ENCODE data around the gene GABRG3.

The GABRG3 gene

GRCh38 chr15:27486683-27487647, 516.0 kb downstream of the GABRG3 start:
- H3K4me1 Mint-ChIP-seq (ENCODE audit: low read depth) = no peaks in the 10 kb centered on the region
- no peak overlapping the region for H3K4me3 Mint-ChIP-seq
- no peaks in the 10 kb centered on the region for H3K36me3 Mint-ChIP-seq (ENCODE audit: low read depth)
- no peak overlapping the region for H3K27ac Mint-ChIP-seq
- H3K9me3 Mint-ChIP-seq = peaks cover 25% of the 10 kb centered on the region
- H3K27me3 Mint-ChIP-seq (ENCODE audit: low read depth) = no peaks in the 10 kb centered on the region

GRCh38 chr15:27487846-27488245, 516.9 kb downstream of the GABRG3 start:
- Mint-ChIP-seq H3K36me3 (ENCODE audit: low read depth) (no peaks in the 10 kb centered on the region), H3K4me1 (ENCODE audit: low read depth) (no peaks in the 10 kb centered on the region), H3K9me3 (peaks cover 25% of the 10 kb centered on the region), H3K27me3 (ENCODE audit: low read depth) (no peaks in the 10 kb centered on the region), H3K4me3 (no peak overlapping the region), H3K27ac (no peak overlapping the region)

- H3K27ac Mint-ChIP-seq = no peak overlapping the region
- H3K4me1 Mint-ChIP-seq (ENCODE audit: low read depth) = no peaks in the 10 kb centered on the region
These were observed 520.0 kb downstream of the GABRG3 start for GRCh38 chr15:27490867-27491595.

GRCh38 chr15:27491666-27492621, 521.0 kb downstream of the GABRG3 start:
- H3K4me1 Mint-ChIP-seq (ENCODE audit: low read depth) = no peaks in the 10 kb centered on the region
- no peak overlapping the region for H3K27ac Mint-ChIP-seq
- no peaks in the 10 kb centered on the region for H3K36me3 Mint-ChIP-seq (ENCODE audit: low read depth)
- H3K4me3 Mint-ChIP-seq = no peak overlapping the region
- no peaks in the 10 kb centered on the region for H3K27me3 Mint-ChIP-seq (ENCODE audit: low read depth)
- peaks cover 21% of the 10 kb centered on the region for H3K9me3 Mint-ChIP-seq

More at GRCh38 chr15:27490867-27491595, 520.0 kb downstream of the GABRG3 start:
- Mint-ChIP-seq H3K36me3 (ENCODE audit: low read depth) (no peaks in the 10 kb centered on the region), H3K27me3 (ENCODE audit: low read depth) (no peaks in the 10 kb centered on the region), H3K4me3 (no peak overlapping the region), H3K9me3 (peaks cover 21% of the 10 kb centered on the region)

GRCh38 chr15:27495963-27496459, 525.0 kb downstream of the GABRG3 start:
- no peak overlapping the region for H3K27ac Mint-ChIP-seq
- H3K27me3 Mint-ChIP-seq (ENCODE audit: low read depth) = no peaks in the 10 kb centered on the region
- no peaks in the 10 kb centered on the region for H3K36me3 Mint-ChIP-seq (ENCODE audit: low read depth)
- H3K9me3 Mint-ChIP-seq = peaks cover 25% of the 10 kb centered on the region
- H3K4me1 Mint-ChIP-seq (ENCODE audit: low read depth) = no peaks in the 10 kb centered on the region
- H3K4me3 Mint-ChIP-seq = no peak overlapping the region

GRCh38 chr15:27498700-27499099, 527.7 kb downstream of the GABRG3 start:
- no peaks in the 10 kb centered on the region for H3K4me1 Mint-ChIP-seq (ENCODE audit: low read depth)
- H3K27me3 Mint-ChIP-seq (ENCODE audit: low read depth) = no peaks in the 10 kb centered on the region
- peaks cover 28% of the 10 kb centered on the region for H3K9me3 Mint-ChIP-seq
- H3K27ac Mint-ChIP-seq = no peak overlapping the region
- no peaks in the 10 kb centered on the region for H3K36me3 Mint-ChIP-seq (ENCODE audit: low read depth)
- no peak overlapping the region for H3K4me3 Mint-ChIP-seq

GRCh38 chr15:27499191-27499590, 528.2 kb downstream of the GABRG3 start:
- H3K4me1 Mint-ChIP-seq (ENCODE audit: low read depth) = no peaks in the 10 kb centered on the region
- no peaks in the 10 kb centered on the region for H3K27me3 Mint-ChIP-seq (ENCODE audit: low read depth)
- no peaks in the 10 kb centered on the region for H3K36me3 Mint-ChIP-seq (ENCODE audit: low read depth)
- H3K9me3 Mint-ChIP-seq = peaks cover 30% of the 10 kb centered on the region
- H3K4me3 Mint-ChIP-seq = no peak overlapping the region
- H3K27ac Mint-ChIP-seq = no peak overlapping the region

- H3K27ac Mint-ChIP-seq = no peak overlapping the region
- no peak overlapping the region for H3K4me3 Mint-ChIP-seq
- peaks cover 31% of the 10 kb centered on the region for H3K9me3 Mint-ChIP-seq
- H3K36me3 Mint-ChIP-seq (ENCODE audit: low read depth) = no peaks in the 10 kb centered on the region
- no peaks in the 10 kb centered on the region for H3K4me1 Mint-ChIP-seq (ENCODE audit: low read depth)
- no peaks in the 10 kb centered on the region for H3K27me3 Mint-ChIP-seq (ENCODE audit: low read depth)
These were observed 528.7 kb downstream of the GABRG3 start for GRCh38 chr15:27499719-27500118.

- Mint-ChIP-seq H3K9me3 (peaks cover 31% of the 10 kb centered on the region), H3K27me3 (ENCODE audit: low read depth) (no peaks in the 10 kb centered on the region), H3K4me3 (no peak overlapping the region), H3K36me3 (ENCODE audit: low read depth) (no peaks in the 10 kb centered on the region), H3K4me1 (ENCODE audit: low read depth) (no peaks in the 10 kb centered on the region), H3K27ac (no peak overlapping the region)
These were observed 529.2 kb downstream of the GABRG3 start for GRCh38 chr15:27500206-27500605.

GRCh38 chr15:27506752-27507151, 535.8 kb downstream of the GABRG3 start:
- Mint-ChIP-seq H3K36me3 (ENCODE audit: low read depth) (no peaks in the 10 kb centered on the region), H3K9me3 (peaks cover 50% of the 10 kb centered on the region)

GRCh38 chr15:27509014-27509413, 538.0 kb downstream of the GABRG3 start:
- Mint-ChIP-seq H3K4me1 (ENCODE audit: low read depth) (no peaks in the 10 kb centered on the region), H3K27ac (no peak overlapping the region), H3K27me3 (ENCODE audit: low read depth) (no peaks in the 10 kb centered on the region), H3K36me3 (ENCODE audit: low read depth) (no peaks in the 10 kb centered on the region), H3K4me3 (no peak overlapping the region), H3K9me3 (peaks cover 58% of the 10 kb centered on the region)

More at GRCh38 chr15:27506752-27507151, 535.8 kb downstream of the GABRG3 start:
- H3K27me3 Mint-ChIP-seq (ENCODE audit: low read depth) = no peaks in the 10 kb centered on the region
- no peak overlapping the region for H3K4me3 Mint-ChIP-seq
- H3K27ac Mint-ChIP-seq = no peak overlapping the region
- H3K4me1 Mint-ChIP-seq (ENCODE audit: low read depth) = no peaks in the 10 kb centered on the region

- Mint-ChIP-seq H3K36me3 (ENCODE audit: low read depth) (no peaks in the 10 kb centered on the region), H3K4me3 (no peak overlapping the region), H3K4me1 (ENCODE audit: low read depth) (no peaks in the 10 kb centered on the region), H3K9me3 (peaks cover 56% of the 10 kb centered on the region), H3K27me3 (ENCODE audit: low read depth) (no peaks in the 10 kb centered on the region), H3K27ac (no peak overlapping the region)
These were observed 541.5 kb downstream of the GABRG3 start for GRCh38 chr15:27512281-27513001.

GRCh38 chr15:27514526-27514925, 543.5 kb downstream of the GABRG3 start:
- Mint-ChIP-seq H3K4me1 (ENCODE audit: low read depth) (no peaks in the 10 kb centered on the region), H3K27me3 (ENCODE audit: low read depth) (no peaks in the 10 kb centered on the region), H3K4me3 (no peak overlapping the region), H3K36me3 (ENCODE audit: low read depth) (no peaks in the 10 kb centered on the region), H3K9me3 (peaks cover 54% of the 10 kb centered on the region), H3K27ac (no peak overlapping the region)
